NCI-H2029 (cell line): Measurements from ENCODE around the gene GGNBP2.

ENCODE experiments used
- DNase-seq: peaks from one replicate; lab custom pipeline; 2025; lab: John Stamatoyannopoulos, UW

GGNBP2 gene

GRCh38 chr17:36514856-36515255 is 29.9 kb upstream of the GGNBP2 start:
- no peak for DNase-seq

GRCh38 chr17:36515837-36516236 is 28.9 kb upstream of the GGNBP2 start:
- DNase-seq: no peak

GRCh38 chr17:36523113-36523512 is 21.6 kb upstream of the GGNBP2 start:
- DNase-seq: no peak

GRCh38 chr17:36524428-36524876 is 20.3 kb upstream of the GGNBP2 start:
- DNase-seq: no peak

GRCh38 chr17:36525113-36525512 is 19.6 kb upstream of the GGNBP2 start:
- DNase-seq: no peak

- DNase-seq: no peak
Observed at GRCh38 chr17:36525888-36526287, 18.8 kb upstream of the GGNBP2 start.

- DNase-seq: no peak
Observed at GRCh38 chr17:36527621-36528250, 17.0 kb upstream of the GGNBP2 start.

- DNase-seq: no peak
Observed at GRCh38 chr17:36529121-36529520, 15.6 kb upstream of the GGNBP2 start.

GRCh38 chr17:36532435-36532975 is 12.2 kb upstream of the GGNBP2 start:
- DNase-seq: no peak

GRCh38 chr17:36533935-36534839 is 10.5 kb upstream of the GGNBP2 start:
- DNase-seq: peak; percentile 87

GRCh38 chr17:36534840-36535668 is 9.7 kb upstream of the GGNBP2 start, which contains the start of the genes MYO19 and PIGW:
Gene MYO19, minus strand, starts transcription at chr17:36534868. Its CDS starts 2,330 bp downstream, at chr17:36532538.
Gene PIGW, plus strand, starts transcription at chr17:36534987. Its CDS starts 2,115 bp downstream, at chr17:36537102.
- DNase-seq: peak; percentile 80

GRCh38 chr17:36535669-36536081 is 9.0 kb upstream of the GGNBP2 start:
- DNase-seq: no peak

- DNase-seq: no peak
Observed at GRCh38 chr17:36540696-36541095, 4.0 kb upstream of the GGNBP2 start.

- no peak for DNase-seq
Observed at GRCh38 chr17:36542755-36543154, 2.0 kb upstream of the GGNBP2 start.

GRCh38 chr17:36544044-36544306 is 744 bp upstream of the GGNBP2 start:
- no peak for DNase-seq

- DNase-seq: no peak
Observed at GRCh38 chr17:36545077-36545464, 352 bp downstream of the GGNBP2 start.

- peak; percentile 93 for DNase-seq
Observed at GRCh38 chr17:36545465-36546417, 1.0 kb downstream of the GGNBP2 start.

GRCh38 chr17:36546418-36547093 is 1.8 kb downstream of the GGNBP2 start:
- no peak for DNase-seq

GRCh38 chr17:36547776-36548175 is 3.1 kb downstream of the GGNBP2 start:
- DNase-seq: no peak
